Stimulated activated CD8-positive, alpha-beta memory T cell treated with anti-CD3 and anti-CD28 coated beads, Interleukin-12 subunit alpha, Interleukin-12 subunit beta, amount 100 ng/mL, for 24 hours (primary cell): ENCODE results near the gene DNM2.

ENCODE experiments used
- DNase-seq: peaks from one replicate; pipeline ENCODE4 v3.0.0-alpha.2; 2020; ENCODE audit errors: extremely low read depth

Gene DNM2

DNA sequence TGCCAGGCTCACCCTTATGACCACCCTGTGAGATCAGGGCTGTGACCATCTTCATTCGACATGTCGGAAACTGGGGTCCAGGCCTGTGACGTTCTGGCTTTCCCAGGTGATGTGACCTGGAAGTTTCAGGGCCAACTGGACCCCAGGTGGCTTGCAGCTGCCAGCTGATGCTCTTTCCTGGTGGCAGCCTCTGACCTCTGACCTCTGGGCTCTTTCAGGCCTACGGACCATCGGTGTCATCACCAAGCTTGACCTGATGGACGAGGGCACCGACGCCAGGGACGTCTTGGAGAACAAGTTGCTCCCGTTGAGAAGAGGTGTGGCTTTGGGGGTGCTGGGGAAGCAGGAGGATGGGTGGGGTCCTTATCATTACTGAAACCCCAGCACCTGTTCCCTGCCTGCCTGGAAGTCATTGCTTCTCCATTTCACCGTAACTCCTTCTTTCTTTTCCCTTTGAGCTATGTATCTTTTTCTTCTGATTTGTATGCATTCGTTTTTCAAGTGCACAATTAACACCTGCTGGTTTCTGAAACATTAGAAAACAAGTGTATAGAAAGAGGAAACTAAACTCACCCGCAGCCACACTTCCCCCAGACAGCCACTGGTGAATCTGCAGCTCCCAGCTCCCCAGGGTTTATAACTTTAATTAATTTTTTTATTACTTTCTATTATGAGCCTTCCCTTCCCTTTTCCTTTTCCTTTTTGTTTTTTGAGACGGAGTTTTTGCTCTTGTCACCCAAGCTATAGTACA lies 59.2 kb downstream of the DNM2 start:
- DNase-seq: no peak

DNA sequence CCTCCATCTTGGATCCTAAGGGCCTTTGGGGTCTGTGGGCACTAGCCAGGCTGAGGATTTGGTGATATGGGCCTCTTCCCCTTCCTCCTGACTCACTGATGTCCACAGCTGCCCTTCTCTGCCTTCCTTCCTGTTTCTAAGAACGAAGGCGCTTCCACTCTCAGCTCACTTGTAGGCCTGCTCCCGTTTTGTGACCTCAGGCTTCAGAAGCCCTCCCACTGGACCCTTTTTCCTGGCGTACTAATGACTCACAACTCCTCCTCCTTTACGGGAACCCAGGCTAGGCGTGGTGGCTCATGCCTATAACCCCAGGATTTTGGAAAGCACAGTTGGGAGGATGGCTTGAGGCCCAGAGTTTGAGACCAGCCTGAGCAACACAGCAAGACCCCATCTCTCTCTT lies 62.5 kb downstream of the DNM2 start:
- DNase-seq: no peak

DNA sequence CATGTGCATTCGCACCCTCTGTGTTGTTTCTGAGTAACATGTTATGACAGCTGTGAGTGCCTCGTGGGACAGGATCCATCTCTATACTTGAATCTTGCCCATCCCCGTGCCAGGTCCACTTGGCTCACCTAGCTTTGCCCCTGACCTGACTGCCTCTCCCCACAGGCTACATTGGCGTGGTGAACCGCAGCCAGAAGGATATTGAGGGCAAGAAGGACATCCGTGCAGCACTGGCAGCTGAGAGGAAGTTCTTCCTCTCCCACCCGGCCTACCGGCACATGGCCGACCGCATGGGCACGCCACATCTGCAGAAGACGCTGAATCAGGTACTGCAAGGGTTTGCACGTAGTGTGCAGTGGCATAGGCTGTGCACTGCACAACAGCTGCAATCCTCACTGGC lies 64.9 kb downstream of the DNM2 start:
- DNase-seq: no peak

DNA sequence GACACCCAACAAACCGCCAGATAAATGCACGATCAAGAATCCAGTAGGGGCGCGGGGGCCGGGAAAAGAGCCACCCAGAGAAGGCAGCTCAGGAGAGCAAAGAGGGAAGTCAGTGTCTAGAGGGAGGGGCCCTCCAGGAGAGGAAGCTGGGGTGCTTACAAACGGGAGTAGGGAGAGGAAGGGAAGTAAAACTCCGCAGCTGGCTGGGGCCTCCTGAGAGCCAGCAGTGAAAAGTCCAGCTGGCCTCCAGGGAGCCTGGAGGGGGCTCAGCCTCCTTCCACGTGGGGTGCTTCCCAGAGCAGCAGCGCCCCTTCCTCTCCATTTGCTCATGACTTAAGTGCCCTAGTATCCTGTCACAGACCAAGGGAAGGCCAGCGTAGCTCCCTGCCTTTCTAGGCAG lies 66.4 kb downstream of the DNM2 start:
- DNase-seq: no peak

DNA sequence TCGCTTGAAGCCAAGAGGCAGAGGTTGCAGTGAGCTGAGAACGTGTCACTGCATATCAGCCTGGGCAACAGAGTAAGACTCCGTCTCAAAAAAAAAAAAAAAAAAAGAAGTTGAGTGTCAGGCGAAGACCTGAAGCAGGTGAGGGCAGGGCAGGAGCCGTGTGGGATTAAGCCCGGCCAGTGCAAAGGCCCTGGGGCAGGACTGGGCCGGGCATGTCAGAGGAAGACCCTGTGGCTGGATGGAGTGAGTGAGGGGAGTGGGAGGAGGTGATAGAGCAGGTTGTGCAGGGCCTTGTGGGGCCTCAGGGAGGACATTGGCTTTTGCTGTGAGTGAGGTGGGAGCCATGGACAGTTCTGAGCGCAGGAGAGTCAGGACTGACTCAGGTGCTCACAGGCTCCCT lies 70.3 kb downstream of the DNM2 start:
- no peak for DNase-seq

DNA sequence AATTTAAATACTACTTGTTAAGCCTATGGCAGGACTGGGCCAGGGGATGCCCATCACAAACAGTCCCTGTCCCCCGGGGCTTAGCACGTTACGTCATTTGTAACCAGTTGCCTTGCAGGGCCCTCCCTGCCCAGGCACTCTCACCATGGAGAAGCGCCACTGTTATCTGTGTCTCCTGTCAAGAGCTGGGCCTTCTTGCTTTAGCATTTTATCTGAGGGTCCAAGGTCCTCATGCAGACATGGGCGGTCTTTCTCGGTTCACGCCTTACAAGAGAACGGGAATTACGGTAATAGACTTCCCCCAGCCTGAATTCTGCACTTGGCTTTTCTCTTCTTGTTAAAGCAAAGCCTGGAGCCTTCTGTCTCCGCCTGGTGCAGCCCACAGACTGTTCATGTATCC lies 72.0 kb downstream of the DNM2 start:
- DNase-seq: no peak

DNA sequence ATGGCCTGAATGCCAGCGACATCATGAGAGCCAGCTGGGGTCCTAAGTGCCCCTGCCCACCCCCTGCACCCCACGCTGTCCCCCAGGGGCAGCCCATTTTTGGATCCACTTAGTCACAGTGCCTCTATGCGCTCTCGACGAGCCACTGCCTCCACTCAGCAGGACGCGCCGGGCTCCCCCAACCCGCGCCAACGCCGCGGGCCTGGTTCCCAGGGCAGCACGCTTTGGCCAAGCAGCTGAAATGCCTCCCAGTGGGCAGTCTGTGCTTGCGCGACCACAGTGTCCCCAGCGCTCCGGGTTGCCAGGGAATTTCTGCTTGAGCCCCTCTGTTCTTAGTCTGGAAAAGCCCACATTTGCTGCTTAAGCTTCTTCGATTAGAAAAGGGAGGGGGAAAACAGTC lies 78.8 kb downstream of the DNM2 start:
- DNase-seq: no peak

DNA sequence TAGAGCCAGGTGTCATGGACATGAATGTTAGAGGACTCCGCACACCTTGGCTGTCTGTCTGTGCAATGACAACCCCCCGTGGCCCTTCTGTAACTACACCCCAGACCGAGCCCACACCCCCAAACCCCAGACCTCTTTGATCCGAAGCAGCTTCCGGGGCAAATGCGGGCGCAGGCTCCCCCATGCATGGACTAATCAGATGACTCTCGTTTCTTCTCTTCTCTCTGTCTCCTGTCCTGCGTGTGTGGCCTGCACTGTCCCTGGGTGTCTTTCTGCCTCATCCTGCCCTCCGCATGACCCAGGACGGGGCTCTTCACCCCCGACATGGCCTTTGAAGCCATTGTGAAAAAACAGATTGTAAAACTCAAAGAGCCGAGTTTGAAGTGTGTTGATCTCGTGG lies 79.2 kb downstream of the DNM2 start:
- no peak for DNase-seq

DNA sequence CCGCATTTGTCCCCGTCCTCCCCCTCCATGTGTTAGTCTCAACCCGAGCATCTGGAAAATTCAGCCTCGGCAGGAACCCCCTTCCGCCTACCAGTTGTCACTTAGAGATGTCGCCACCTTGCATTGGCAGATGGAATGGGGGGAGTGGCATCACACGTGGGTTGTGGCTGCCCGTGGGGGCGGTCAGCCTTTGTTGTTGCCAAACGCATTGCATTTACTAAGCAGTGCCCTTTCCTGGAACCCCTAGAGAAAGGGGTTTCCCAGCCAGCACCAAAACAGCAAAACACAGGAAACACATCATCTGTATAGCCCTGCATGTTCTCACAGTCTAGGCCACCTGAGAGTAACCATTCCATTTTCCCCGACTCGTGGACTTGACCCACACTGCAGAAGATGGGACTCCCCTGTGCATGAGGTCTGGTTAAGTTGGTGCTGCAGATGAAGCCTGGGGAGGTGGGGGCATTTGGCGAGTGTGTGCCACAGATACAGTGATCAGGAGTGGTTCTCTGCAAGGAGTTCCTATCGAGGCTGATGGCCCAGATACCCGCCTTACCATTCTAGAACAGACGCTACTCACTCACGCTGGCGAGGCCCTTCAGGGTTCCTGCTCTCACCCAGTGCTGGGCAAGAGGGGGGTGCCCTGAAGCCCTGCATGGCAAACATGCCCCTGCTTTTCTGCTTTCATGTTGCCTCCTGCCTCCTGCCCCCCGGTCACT lies 79.8 kb downstream of the DNM2 start:
- peak; percentile 77 for DNase-seq

DNA sequence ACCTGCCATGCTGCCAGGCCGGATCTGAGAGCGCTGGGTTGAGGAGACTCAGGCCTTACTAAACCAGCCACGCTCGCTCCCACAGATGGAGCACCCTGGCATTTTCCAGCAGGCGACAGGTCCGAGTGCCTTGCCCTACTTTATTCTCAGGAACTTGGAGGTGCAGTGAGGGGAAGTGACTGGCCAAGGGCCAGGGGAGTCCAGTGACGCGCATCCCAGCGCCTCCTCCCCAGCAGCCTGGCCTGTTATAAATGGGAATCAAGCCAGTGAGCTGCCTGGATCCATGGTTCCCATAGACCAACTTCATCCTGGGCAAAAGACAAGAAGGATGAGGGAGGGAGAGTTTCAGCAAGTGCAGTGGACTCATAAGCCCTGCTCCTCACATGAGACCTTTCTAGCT lies 82.6 kb downstream of the DNM2 start:
- DNase-seq: no peak

DNA sequence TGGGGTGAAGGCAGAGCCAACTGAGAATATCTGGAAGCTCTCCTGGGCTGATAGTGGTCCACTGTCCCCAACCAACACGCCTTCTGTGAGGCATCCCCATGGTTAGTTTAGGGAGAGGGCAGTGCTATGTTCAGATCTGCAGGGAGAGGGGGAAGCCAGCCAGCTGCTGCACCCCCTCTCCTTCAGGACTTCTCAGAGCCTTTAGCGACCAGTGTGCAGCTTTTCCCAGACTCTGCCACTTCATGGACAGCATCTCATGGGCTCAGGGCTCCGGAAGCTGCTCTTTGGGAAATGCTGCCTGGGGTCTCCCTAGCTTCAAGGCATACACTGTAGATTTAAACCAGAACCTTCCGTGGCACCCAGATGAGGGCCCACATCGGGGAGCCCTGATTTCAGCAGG lies 84.6 kb downstream of the DNM2 start:
- DNase-seq: no peak

DNA sequence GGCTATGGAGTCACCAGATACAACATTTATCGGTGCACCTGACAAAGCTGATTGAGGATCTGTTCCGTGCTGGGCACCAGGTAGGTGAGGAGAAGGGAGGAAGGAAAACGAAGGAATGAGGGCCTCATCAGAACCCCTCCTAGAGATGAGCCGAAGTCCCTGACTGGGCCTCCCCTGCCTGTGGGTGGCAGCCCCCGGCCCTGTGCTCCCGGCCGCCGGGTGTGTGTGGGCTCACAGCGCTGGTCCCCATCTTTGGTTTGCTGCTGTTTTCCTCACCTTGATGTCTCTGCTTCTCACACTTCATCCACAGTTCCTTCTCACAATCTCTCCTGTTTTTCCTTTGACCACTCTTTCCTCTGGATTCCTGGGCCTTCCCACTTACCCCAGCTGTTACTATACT lies 85.4 kb downstream of the DNM2 start:
- DNase-seq: no peak

DNA sequence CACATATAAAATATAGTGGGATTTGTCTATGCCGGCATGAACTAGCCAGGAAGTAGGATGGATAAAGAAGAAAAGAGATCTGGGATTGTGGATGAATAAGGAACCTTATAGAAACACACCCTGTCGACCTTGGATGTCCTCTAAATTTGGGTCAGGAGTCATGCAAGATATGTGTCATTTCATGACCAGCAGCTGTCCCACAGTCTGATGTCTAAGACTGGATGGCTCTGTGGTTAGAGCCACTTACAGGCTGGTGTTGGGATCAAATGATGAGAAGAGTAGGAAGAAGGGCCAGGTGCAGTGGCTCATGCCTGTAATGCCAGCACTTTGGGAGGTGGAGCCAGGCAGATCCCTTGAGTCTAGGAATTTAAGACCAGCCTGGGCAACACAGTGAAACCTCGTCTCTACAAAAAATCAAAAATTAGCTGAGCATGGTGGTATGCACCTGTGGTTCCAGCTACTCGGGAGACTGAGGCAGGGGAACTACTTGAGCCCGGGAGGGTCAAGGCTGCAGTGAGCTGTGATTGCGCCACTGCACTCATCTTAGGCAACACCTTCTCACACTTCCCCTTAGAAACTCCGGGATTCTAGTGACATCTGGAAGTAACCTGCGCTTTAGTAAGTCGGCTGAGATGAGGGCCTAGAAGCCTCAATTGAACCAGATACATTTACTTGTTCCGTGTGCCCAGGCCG lies 87.3 kb downstream of the DNM2 start:
- no peak for DNase-seq

DNA sequence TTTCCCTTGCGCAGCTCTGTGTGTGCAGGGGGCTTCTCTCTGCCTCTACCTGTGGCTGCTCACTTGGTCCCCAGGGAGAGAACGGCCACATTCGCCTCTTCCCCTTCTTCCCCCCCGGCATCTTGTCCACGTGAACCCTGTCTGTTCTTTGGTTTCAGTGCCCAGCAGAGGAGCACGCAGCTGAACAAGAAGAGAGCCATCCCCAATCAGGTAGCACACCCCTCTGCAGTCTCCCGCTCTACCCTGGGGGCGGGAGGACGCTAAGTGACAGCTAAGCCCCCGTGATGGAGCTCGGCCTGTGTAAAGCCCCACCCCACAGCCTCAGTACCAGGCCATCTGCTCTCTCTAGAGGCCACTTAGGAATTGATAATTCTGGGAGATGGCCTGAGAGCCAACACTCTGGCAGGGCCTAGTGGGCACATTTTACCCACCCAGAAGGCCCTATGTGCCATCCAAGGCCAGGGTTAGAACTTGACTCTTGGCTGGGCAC lies 87.9 kb downstream of the DNM2 start:
- no peak for DNase-seq

DNA sequence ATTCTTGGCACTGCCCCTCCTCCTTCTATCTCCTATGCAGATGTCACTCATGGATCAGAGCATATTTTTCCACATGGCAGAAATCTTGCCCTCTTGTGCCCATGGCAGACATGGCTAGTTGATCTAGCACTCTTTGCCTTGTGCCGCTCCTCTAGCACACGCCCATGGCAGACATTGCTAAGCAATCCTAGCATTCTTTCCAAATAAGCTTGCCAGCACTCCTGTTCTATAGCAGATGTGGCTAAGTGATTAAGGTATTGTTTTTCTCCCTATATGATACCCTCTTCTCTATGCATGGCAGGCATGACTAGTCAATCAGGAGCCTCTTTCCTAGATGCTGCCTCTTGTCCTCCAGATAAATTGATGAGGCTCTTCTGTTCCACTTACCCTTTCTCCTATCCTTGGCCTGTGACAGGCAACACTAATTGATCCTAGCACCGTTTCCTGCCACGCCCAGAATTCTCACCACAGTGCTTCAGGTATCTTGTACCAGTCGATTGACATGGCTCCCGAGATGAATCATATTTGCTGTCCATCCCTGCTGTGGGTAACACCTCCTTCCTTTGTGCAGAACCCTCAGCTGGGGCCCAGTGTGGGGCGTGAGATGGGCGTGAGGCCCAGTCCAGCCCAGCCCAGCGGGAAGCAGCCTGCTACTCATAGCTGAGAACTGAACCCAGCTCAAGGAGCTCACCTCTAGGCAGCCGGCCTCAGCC lies 91.2 kb downstream of the DNM2 start:
- DNase-seq: no peak

DNA sequence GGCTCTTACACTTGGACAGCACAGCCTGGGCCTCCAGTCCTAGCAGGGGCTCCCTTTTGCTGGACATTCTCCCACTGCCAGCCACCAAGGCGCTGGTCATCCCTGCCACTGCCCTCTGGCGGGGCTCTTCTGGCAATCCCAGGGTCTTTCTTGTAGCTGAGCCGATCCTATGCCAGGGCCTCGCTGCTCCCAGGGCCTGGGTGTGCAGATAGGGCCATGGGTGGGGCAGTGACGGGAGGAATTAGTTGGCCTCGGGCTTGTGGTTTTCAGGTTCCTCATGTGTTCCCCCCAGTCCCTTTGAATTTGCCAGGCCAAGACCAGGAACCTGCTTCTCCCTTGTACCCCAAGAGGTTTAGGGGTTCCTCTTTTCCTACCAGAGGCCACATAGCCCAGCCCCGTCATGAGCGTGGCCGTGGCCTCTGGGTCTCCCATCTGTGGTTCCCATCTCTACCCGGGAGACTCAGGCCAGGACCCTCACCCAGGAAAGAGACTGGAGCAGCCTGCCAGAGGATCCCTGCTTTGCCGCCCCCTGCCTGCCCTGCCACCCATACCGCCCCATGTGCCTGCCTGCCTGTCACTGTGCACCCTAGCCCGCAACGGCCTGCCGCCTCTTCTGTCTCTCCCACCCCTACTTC lies 91.9 kb downstream of the DNM2 start:
- no peak for DNase-seq

DNA sequence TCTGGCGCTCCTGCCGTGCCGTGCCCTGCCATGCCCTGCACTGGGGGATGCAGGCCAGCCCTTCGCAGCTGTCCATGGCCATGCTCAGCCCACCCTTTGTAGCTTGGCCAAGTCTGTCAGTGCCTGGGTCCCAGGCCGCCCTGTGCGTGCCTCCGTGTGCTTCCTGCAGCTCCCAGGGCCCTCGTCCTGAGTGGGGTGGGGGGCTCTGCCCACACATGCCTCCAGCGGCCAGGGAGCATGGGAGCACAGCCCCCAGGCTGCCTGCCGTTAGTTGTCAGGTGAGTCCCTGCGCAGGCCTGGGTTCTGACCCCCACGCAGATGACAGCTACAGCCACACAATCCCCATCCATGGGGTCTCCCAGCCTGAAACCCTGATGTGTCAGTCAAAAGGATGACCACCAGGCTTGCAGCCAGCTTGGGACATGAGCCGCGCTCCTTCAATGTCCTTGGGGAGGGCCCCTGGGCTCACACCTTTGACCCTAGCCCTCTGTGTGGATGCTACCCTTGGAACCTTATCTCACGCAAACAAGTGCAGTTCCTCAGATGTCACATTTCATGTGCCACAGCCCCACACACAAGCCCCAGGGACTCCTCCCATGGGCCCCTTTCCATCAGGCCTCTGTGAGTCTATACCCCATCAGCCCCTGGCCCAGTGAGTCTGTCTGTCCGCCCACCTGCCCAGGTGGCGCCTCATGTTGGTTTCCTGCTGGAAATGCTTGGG lies 93.7 kb downstream of the DNM2 start:
- no peak for DNase-seq

DNA sequence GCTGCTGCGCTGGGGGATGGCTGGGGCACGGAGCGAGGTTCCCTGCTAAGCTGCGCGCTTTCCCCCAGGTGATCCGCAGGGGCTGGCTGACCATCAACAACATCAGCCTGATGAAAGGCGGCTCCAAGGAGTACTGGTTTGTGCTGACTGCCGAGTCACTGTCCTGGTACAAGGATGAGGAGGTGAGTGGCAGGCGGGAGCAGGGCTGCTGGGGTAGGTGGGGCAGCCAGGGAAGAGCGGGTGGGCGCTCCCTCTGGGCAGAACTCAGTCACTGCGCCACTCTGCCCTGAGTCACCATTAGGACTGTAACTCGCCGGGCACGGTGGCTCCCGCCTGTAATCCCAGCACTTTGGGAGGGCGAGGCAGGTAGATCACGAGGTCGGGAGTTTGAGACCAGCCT lies 94.3 kb downstream of the DNM2 start:
- no peak for DNase-seq

DNA sequence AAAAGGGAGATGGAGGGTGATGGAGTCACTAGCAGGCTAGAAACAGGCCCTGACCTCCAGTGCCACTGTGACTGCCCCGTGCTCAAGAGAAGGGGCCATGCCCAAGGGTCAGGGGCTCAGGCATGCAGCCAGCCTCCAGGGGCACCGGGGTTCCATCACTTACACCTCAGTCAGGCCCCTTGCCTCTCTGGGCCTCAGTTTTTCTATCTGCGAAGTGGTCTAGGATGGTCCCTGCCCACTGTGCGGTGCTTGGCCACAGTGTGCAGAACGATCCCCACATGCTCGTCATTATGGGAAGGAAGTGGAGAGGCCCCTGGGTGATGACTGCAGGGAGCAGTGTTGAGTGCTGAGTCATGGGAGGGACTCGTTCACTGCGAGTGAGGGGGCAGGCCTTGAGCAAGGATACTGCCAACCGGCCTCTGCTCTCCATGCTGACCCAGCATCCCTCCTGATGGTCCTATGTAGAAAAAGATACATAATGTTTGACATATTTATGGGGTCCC lies 95.1 kb downstream of the DNM2 start:
- DNase-seq: no peak

DNA sequence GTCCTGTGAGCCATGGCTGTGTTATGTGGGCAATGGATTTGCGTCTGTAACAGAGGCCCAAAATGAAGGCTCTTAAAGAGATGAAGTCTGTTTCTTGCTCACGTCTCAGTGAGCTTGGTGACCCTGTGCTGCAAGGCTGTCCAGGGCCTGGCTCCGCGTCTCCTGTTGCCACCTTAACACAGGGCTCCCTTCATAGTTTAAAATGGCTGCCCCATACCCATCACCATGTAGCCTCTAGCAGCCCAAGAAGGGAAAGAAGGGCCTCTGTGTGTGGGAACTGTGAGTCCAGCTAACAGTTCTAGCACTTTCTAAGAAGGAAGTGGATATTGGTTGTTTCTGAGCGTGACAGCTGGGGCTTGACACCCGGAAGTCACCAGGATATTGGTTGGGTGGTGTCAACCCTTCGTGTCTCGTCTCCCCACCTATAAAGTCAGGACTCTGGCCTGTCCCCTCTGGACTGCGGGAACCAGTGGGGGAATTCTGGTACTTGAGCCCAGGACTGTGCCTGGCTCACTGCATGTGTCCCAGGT lies 97.2 kb downstream of the DNM2 start:
- no peak for DNase-seq
